ENCODE measurements around the gene ARL4C.
A peak's percentile ranks its signal among the peaks of the same experiment; 100 is the strongest.
"Not testable (repeated sequence)": the region's sequence is repeated elsewhere in the genome, so short reads cannot be mapped to it uniquely, and the experiment has no call there.

The ARL4C gene

GRCh38 chr2:234472155-234472554, 24.7 kb downstream of the ARL4C start:
- no peak for DNase-seq

GRCh38 chr2:234469972-234470371, 26.9 kb downstream of the ARL4C start:
- no peak for DNase-seq

DNA sequence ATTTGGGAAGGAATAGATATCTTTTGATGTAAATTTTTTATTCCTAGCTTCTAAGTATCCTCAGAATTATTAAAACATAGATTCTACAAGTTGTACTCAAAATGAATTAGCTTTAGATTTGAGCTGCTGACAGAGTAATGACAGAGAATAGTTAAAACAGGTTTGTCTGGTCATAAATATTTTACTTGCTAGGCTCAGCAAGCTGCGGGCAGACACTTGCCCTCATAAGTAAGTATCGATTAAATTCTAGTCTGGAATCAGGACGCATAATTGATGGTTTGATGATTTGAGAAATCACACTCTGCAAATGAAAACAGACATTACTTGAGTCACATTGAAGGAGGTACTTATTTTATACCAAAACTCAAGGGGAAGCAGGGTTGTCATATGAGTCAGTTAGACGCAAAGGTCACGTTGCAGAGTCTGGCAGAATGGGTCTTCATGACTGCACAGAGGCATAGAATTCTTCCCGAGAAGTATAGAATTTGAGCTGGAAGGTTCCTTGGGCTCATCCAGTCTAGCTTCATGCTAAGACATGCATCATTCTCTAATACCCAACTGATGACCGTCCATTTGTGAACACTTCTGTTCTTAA, 27.5 kb downstream of the ARL4C start:
- DNase-seq: no peak

DNA sequence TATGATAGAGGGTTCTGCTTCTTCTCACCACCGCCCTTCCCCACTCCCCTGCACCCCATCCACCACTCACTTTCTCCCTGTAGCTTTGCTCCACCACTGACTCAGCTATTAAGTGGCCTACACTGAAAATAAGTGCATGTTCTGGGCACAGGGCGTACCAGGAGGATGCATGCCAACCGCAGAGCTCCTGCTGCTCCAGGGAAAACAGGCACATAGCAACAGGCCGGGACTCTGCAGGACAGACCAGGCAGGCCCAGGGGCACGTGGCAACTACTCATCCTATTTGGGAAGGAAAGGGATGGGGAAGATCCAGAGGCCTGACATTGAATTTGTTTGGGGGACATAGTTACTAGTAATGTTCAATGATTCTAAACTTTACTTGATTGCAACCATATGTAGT, 28.4 kb downstream of the ARL4C start:
- no peak for DNase-seq

GRCh38 chr2:234467289-234467688, 29.6 kb downstream of the ARL4C start:
- no peak for DNase-seq

GRCh38 chr2:234464291-234464645, 32.6 kb downstream of the ARL4C start:
- DNase-seq: no peak

GRCh38 chr2:234463626-234464290, 33.1 kb downstream of the ARL4C start:
- DNase-seq: peak; percentile 68 to 78

DNA sequence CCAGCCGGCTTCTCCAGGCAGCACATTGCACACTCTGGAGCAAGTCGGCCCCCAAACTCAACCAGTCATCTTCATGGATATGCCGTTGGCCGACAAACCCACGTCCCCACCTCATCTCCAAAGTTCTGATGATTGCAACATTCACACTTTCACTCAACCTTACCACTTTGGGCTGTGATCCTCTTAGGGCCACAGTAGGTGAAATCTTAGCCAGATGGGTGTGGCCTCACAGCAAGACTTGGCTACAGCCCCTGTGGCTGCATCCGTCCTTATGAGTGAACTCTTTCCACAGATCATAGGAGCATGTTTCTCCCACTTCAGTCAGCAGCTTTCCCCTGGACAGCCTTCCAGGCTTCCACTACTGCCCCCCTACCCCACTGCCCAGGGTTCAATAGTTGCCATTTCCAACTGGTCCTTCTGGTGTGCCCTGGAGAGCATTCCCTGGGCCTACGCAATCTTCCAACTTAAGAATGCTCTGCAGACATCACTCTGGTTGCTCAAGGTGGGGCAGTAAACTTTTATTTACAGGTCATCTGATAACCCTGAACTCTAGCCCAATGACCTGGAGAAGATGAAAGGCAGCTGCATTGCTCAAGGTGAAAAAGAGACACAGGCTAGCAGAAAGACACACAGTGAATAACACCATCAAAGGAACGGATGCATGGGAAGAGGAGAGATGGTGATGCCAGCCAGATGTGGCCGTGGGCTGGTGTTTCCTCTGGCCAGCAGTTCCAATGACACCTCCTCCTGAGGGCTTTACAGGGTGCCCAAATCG, 34.5 kb downstream of the ARL4C start:
- DNase-seq: no peak

- no peak for DNase-seq
Measured at GRCh38 chr2:234459401-234460009, 37.4 kb downstream of the ARL4C start.

DNA sequence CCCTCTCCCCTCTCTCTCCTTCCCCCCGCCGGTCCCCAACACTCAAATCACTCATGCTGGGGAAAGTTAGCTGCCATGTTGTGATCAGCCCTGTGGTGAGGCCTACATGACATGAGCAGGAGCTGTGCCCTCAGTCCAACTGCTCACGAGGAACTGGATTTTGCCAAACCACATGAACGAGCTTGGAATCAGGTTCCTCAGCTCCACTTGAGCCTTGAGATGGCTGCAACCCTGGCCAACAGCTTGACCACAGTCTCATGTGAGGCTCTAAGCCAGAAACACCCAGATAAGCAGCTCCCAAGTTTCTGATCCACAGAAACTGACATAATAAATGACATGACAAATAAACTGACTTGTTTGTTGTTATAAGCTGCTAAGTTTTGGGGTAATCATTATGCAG, 38.4 kb downstream of the ARL4C start:
- no peak for DNase-seq

DNA sequence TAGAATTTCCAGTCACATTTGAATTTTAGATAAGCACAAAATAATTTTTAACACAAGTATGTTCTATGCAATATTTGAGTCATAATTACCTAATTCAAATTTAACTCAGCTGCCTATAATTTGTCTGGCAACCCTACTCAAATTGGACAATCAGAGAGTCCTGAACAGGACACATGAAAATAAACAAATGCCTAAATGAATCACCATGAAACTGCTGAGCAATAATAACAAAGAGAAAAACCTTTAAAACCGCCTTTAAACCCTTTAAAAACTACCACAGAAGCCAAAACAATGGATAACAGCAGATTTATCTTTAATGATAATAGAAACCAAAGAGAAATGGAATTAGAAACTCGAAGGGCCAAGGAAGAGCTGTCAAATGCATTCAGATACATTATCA, 39.5 kb downstream of the ARL4C start:
- DNase-seq: no peak

DNA sequence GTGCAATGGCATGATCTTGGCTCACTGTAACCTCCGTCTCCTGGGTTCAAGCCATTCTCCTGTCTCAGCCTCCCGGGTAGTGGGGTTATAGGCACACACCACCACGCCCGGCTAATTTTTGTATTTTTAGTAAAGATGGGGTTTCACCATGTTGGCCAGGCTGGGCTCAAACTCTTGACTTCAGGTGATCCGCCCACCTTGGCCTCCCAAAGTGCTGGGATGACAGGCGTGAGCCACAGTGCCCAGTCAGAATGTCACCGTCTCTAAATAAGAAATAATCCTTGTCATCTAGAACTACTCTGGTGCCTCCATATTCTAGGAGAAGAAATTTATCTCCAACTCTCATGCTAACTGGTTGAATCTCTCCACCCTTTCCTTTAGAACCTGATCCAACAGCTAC, 41.6 kb downstream of the ARL4C start:
- not testable (repeated sequence) for DNase-seq

DNA sequence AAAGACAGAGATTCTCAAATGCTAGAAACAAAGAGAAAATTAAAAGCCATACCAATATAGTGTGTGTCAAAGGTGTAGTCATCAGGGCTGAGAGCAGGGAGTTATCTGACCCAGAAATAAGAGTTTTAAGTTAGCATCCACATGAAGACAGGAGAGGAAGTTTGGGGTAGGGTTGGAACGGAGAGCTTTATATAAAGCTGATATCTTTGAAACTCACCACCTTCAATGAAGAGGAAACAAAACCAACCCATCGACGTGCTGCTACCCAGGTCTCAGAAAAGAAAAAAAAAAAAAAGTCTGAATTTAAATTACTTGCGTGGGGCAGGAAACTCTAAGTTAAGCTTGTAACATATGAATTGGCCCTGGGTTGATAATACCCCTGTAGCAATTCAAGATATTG, 42.4 kb downstream of the ARL4C start:
- no peak for DNase-seq

GRCh38 chr2:234453216-234453615, 43.7 kb downstream of the ARL4C start:
- DNase-seq: no peak

- no peak for DNase-seq
Measured at GRCh38 chr2:234451852-234452625, 44.8 kb downstream of the ARL4C start.

GRCh38 chr2:234451242-234451641, 45.6 kb downstream of the ARL4C start:
- DNase-seq: no peak

- no peak for DNase-seq
Measured at GRCh38 chr2:234450431-234451124, 46.3 kb downstream of the ARL4C start.

DNA sequence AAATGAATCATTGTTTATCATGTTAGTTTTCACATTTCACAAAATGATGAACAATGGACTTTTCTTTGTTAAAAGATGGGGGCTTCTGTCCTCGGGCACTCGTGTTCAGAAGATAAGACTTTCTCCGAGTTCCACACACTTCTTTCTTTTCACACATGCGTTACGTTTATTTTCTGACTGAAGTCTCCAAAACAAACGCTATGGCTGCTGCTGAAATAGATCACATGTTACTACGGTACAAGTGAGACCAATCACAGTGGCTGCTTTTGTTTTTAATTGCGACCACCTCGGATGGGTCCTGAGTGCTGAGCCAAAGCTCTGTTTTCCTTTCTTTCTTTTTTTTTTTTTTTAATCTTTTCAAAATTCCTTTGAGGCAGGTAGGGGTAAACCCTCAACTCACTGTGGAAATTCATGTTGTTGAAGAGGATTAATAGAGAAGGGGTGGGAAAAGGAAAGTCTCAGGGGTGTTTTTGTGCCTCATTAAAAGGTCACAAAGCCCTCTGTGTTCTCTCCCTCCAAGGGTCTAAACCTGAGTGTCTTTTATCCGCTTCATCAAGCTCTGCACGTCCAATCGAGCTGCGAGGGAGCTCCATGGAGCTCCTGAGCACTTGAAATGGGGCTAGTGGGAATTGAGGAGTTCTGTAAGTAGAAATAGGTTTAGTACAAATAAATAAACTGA, 48.2 kb downstream of the ARL4C start:
- no peak for DNase-seq

DNA sequence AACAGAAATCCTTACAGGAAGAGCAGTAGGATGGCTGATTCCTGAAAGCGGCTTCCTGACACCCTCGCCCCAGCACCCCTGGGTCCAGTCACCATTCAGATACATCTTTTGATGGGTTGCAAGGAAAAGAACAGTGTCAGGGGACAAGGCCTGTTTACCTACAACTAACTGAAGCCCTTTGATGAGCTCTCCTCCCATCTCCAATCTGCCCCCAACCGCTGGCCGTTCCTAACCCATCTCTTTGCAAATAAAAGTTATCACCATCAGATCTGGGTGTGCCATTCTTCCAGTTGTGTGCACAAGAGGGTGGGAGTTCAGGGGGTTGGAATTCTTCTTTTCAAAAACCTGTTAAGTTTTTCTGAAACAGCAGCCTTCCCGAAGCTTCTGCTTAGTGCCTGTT, 48.9 kb downstream of the ARL4C start:
- no peak for DNase-seq

- DNase-seq: no peak
Measured at GRCh38 chr2:234447189-234447588, 49.7 kb downstream of the ARL4C start.

- DNase-seq: no peak
Measured at GRCh38 chr2:234446404-234447076, 50.3 kb downstream of the ARL4C start.

Measured in NCI-H526 (cell line).